Vagina (tissue), 2 donors: Measurements from ENCODE around the gene GNAI2. TPM values are rescaled to one million over a fixed set of nuclear protein-coding genes. Genes with fewer than 3 reads are reported as not detected.

ENCODE experiments used
- DNase-seq, 2 donors: peaks; one replicate each; pipeline ENCODE4 v3.0.0-alpha.2; 2017; ENCODE audit errors: extremely low spot score in 2 of 2
- H3K27ac ChIP-seq: fragments of 200-600 bp; sonication (generic); one replicate; pipeline ENCODE4 v1.5.1; 2019
- H3K27me3 ChIP-seq: fragments of 200-600 bp; sonication (generic); one replicate; pipeline ENCODE4 v1.5.1; 2019
- H3K36me3 ChIP-seq, 2 donors: fragments of 200-600 bp; sonication (generic); one replicate each; pipeline ENCODE4 v1.5.1; 2017 to 2019
- H3K4me1 ChIP-seq: fragments of 200-600 bp; sonication (generic); one replicate; pipeline ENCODE4 v1.5.1; 2019
- H3K4me3 ChIP-seq, 2 donors: fragments of 200-600 bp; sonication (generic); 1 replicate in 1 of 2; 2 replicates in 1 of 2; pipeline ENCODE4 v1.5.1; 2016 to 2019
- H3K9me3 ChIP-seq: fragments of 200-600 bp; sonication (generic); one replicate; pipeline ENCODE4 v1.5.1; 2019
- CTCF ChIP-seq, 3 experiments: fragments of 450-650 bp in 2 of 3; fragments of 200-600 bp in 1 of 3; sonication (generic) in 1 of 3; IDR thresholded peaks; one replicate each; pipeline ENCODE4 v1.5.1; 2017 to 2019; ENCODE audit warnings: antibody characterized with exemption in 3 of 3, mild to moderate bottlenecking in 2 of 3, moderate library complexity in 2 of 3
- POLR2A ChIP-seq, 2 donors: fragments of 450-650 bp; IDR thresholded peaks; one replicate each; pipeline ENCODE4 v1.6.1; 2017; ENCODE audit warnings: antibody characterized with exemption in 2 of 2, mild to moderate bottlenecking in 2 of 2, moderate library complexity in 2 of 2
- POLR2AphosphoS5 ChIP-seq, 2 donors: sonication (generic); formaldehyde crosslinking; IDR thresholded peaks; one replicate each; pipeline ENCODE4 v1.9.0; 2017; ENCODE audit warnings: antibody characterized with exemption in 2 of 2, mild to moderate bottlenecking in 2 of 2, low read depth in 1 of 2; ENCODE audit not compliant: insufficient read depth in 1 of 2
- intact Hi-C: fragments of 100-400 bp; cut with DNase I; formaldehyde crosslinking; loops from one replicate; pipeline ENCODE4 v1.15.1; 2023
- total RNA-seq: library from RNA; depleted of rRNA; stranded (reverse); fragments of >200 nt; gene quantifications from one replicate; pipeline ENCODE4 v1.2.3, GENCODE V29; 2016

GNAI2 gene
- total RNA-seq, 1 donor from 2014 or later = 244 TPM

- TF ChIP-seq POLR2AphosphoS5 (IDR thresholded peaks at IDR 0.05; ENCODE audit: insufficient read depth in 1 of 2, low read depth in 1 of 2) (peak; percentile 55 to 57), CTCF (IDR thresholded peaks at IDR 0.05) (no peak)
- no peak for DNase-seq
These were observed 18.7 kb downstream of the GNAI2 start for GRCh38 chr3:50254577-50255250.

GRCh38 chr3:50255251-50255615 lies 19.2 kb downstream of the GNAI2 start:
- no peak for DNase-seq
- intact Hi-C loops = loop anchor here (5.0 kb wide), 1 partner anchor 67 kb away; the partner anchor contains the start of gene HYAL2
- Histone ChIP-seq H3K27ac (peak overlapping the region; percentile 75), H3K36me3 (peaks cover 0 to 38% of the 10 kb centered on the region in 2 donors), H3K9me3 (no peaks in the 10 kb centered on the region), H3K4me3 (no peak overlapping the region), H3K27me3 (no peaks in the 10 kb centered on the region), H3K4me1 (peaks cover 65% of the 10 kb centered on the region)
- no peak for TF ChIP-seq CTCF (IDR thresholded peaks at IDR 0.05)
- TF ChIP-seq POLR2AphosphoS5 (IDR thresholded peaks at IDR 0.05; ENCODE audit: insufficient read depth in 1 of 2, low read depth in 1 of 2) = peak in 1 of 2 donors; percentile 29

More at GRCh38 chr3:50254577-50255250, 18.7 kb downstream of the GNAI2 start:
- Histone ChIP-seq H3K27me3 (no peaks in the 10 kb centered on the region), H3K9me3 (no peaks in the 10 kb centered on the region), H3K4me3 (no peak overlapping the region), H3K4me1 (peaks cover 67% of the 10 kb centered on the region), H3K36me3 (peaks cover 0 to 38% of the 10 kb centered on the region in 2 donors), H3K27ac (peak overlapping the region; percentile 75)
- intact Hi-C loops = loop anchor here (5.0 kb wide), 1 partner anchor 68 kb away; the partner anchor contains the start of gene HYAL2

- TF ChIP-seq POLR2AphosphoS5 (IDR thresholded peaks at IDR 0.05; ENCODE audit: insufficient read depth in 1 of 2, low read depth in 1 of 2) = no peak
- peak in 1 of 3 experiments; percentile 24 for TF ChIP-seq CTCF (IDR thresholded peaks at IDR 0.05)
- H3K9me3 ChIP-seq = no peaks in the 10 kb centered on the region
- H3K36me3 ChIP-seq = peaks cover 0 to 37% of the 10 kb centered on the region in 2 donors
- no peak for DNase-seq
- H3K27ac ChIP-seq = peak overlapping the region; percentile 98
- no peak overlapping the region for H3K4me3 ChIP-seq
- H3K4me1 ChIP-seq = peaks cover 63% of the 10 kb centered on the region
- intact Hi-C loops = loop anchor here (5.0 kb wide), 1 partner anchor 65 kb away; the partner anchor contains the start of gene HYAL2
- H3K27me3 ChIP-seq = no peaks in the 10 kb centered on the region
These were observed 21.2 kb downstream of the GNAI2 start for GRCh38 chr3:50256978-50257890.

GRCh38 chr3:50258029-50258680 lies 22.2 kb downstream of the GNAI2 start:
- Histone ChIP-seq H3K4me3 (no peak overlapping the region), H3K27ac (peak overlapping the region; percentile 98), H3K4me1 (peaks cover 58% of the 10 kb centered on the region), H3K9me3 (no peaks in the 10 kb centered on the region), H3K27me3 (no peaks in the 10 kb centered on the region), H3K36me3 (peaks cover 0 to 28% of the 10 kb centered on the region in 2 donors)
- DNase-seq = no peak
- intact Hi-C loops = loop anchor here (5.0 kb wide), 1 partner anchor 64 kb away; the partner anchor contains the start of gene HYAL2
- no peak for TF ChIP-seq CTCF (IDR thresholded peaks at IDR 0.05)
- TF ChIP-seq POLR2A (IDR thresholded peaks at IDR 0.05) = no peak
- no peak for TF ChIP-seq POLR2AphosphoS5 (IDR thresholded peaks at IDR 0.05; ENCODE audit: insufficient read depth in 1 of 2, low read depth in 1 of 2)
